Stimulated activated CD8-positive, alpha-beta memory T cell treated with anti-CD3 and anti-CD28 coated beads, Interleukin-4, amount 100 ng/mL, for 1 hour (primary cell): ENCODE results near the gene SMYD1.

ENCODE experiments used
- DNase-seq, 2 donors: peaks; one replicate each; pipeline ENCODE4 v3.0.0-alpha.2; 2020; ENCODE audit warnings: low read depth in 2 of 2, low spot score in 1 of 2

The SMYD1 gene

DNA sequence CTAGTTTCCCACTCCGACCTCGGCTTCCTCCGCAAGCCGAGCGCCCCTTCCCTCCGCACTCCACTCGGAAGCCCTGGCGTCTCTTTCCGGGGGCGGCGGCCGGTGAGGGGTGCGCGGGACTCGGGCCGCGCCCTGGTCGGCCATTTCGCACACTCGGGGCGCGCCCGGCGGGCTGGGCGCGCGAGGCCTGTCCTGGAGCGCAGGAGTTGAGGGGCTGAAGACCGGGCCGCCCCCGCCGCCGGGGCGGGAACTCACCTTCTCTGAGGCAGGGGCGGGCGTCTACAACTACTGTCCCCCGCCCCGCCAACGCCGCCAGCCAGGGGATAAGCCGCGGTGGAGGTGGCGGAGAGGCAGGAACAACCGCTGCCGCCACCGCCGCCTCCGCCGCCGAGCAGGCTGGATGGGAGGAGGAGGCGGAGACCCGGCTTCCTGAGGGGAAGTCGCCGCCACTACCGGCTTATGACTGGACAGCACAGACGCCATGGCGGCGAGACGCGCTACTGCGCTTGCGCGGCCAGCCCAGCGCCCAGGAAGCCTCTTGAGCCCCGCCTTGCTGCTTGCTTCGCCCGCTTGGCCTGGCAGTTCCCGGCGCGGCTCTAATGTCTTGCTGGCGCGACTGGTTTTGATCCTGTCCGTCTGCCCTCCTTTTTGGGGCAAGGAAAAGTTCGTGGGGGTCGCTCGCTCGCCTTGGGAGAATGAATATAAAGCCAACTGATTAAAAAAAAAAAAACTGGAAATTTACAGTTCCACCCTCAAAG, 12.1 kb upstream of the SMYD1 start, which contains the start of gene KRCC1:
Gene KRCC1 (minus strand): TSS at position 413 of the 758 bp plus-strand sequence. CDS start 27,220 bp downstream, outside the sequence.
- DNase-seq = peak; percentile 84 to 86

DNA sequence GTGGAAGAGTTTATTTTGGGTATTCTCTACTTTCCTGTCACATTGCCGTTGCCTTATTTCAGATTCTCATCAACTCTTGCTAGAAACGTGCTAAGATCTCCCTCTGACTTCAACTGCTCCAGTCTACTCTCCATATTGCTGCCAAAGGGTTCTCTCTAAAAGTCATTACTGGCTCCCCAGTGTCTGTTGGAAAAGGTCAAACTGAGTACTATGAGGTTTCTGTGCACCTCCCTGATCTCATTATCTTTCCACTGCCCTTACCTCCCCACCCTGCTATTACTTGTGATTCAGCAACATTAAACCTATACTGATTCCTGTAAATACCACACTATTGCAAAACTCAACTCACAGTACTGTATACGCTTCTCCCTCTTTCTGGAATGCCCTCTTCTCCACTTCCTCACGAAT, 10.2 kb upstream of the SMYD1 start:
- no peak for DNase-seq

DNA sequence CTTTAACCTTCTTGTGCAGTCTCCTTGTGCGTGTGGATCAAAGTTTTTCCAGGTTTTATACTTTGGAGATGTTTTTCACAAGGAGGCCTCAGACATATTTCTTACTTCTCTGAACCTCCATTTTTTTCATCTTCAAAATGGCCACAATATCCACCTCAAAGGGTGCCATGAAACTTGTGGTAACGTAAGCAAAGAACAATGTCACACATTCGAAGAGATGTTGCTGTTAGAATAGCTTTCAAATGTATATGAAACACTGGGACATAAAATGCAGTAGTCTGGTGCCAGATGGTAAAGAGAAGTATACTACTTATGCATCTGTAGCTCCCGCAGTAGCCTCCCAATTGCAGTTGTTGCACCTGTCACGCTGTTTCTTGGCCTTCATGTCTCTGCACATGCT, 9.4 kb upstream of the SMYD1 start:
- DNase-seq = no peak

DNA sequence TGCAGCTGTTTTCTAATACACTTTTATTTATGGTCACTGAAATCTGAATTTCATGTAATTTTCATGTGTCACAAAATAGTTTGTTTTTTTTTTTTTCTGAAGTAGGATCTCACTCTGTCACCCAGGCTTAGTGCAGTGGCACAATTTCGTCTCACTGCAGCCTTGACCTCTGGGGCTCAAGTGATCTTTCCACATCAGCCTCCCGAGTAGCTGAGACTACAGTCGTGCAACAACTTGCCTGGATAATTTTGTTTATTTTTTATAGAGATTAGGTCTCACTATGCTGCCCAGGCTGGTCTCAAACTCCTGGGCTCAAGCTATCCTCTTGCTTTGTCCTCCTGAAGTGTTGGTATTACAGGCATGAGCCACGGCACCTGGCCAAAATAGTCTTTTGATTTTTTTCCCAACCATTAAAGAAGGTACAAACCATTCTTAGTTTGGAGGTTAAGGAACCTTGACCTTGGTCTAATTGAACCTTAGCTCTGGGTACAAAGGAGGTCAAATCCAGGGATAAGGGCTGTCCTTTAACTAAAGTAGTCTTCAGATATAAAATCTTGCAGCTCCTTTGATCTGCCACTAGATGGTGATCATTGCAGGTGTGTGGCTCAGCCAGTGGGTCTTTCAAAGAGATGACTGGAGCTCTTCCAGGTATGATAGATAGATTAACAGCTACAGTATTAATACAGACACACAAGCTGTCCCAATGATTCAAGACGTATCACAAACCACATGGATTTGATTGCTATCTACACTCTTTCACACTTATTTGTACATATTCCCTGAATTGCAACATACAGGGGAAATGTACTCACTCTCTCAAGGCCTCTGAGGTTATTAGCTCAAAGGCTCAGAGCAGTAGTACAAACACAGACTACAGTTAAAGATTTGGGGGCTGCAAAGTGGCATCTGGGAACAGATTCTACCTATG, 7.4 kb upstream of the SMYD1 start:
- DNase-seq = no peak

DNA sequence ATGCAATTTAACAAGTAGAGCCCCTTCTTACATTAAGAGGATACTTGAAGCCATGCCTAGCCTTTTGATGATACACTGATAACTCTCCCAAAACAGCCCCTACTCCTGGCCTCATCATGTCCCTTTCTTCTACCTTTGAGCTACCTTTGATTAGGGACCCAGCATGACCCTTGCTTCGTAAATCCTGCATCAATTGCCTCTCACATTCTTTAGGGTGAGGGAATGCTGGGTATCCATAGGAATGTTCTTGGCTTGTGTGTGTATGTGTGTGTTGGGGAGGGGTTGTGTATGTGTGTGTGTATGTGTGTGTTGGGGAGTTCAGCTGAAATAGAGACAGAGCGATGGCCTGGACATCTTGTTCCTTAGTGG, 6.7 kb upstream of the SMYD1 start:
- no peak for DNase-seq

DNA sequence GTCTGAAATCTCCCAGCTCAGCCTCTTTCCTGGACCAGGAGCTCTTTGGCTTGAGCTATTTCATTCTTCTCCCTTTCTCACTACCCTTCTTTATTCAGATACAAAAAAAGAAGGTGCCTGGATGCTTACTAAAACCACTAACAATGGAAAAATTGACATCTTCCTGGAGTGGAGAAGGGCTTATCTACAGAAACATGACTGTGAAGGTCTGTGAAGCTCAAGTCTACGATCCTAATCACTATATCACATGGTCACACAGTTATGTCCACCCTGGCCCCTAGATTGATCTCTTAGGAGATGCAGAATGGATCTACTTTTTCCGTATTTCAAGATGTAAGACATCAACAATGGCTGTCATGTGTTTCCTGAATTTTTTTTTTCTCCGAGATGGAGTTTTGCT, 6.3 kb upstream of the SMYD1 start:
- no peak for DNase-seq

DNA sequence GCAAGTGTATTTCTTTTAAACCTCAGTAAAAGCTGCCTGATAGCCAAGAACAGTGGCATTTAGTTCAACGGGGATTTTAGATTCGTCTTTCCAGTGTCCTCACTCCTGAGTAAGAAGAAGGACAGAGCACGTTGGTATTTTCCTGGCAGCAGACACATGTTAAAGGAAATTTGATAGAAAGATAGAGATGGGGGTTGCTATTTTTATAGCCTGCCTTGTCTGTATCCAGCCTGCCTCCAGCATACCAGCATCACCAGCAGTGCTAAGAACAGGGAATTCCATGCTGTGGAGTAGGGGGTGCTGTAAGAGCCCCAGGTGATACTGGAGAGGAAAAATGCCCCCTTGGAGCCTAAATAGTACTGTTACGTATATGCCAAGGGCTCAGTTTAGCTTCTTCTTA, 1.1 kb upstream of the SMYD1 start:
- DNase-seq = no peak

GRCh38 chr2:88067189-88067588, 436 bp upstream of the SMYD1 start:
- no peak for DNase-seq

- DNase-seq = no peak
These were observed 419 bp downstream of the SMYD1 start for GRCh38 chr2:88068044-88068443.

- no peak for DNase-seq
These were observed 1.5 kb downstream of the SMYD1 start for GRCh38 chr2:88069117-88069516.

DNA sequence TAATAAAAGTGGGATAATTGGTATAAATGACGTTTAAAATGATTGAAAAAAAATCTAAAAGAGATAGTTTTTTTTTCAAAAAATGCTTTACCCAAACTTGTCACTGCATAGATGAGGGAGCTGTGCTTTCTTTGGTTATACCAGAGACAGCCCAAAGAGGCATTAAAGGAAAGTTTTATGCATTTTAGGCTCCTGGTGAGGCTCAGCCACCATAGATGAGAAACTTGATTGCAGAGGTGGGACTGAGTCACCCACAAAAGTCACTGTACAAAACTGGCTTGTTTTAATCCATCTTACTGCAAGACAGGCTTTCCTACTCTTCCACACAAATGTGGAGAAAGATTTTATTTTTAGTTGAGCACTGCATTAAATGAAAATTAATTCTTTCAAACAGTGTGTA, 2.4 kb downstream of the SMYD1 start:
- no peak for DNase-seq

- no peak for DNase-seq
These were observed 3.7 kb downstream of the SMYD1 start for GRCh38 chr2:88071365-88071764.

GRCh38 chr2:88074150-88074549, 6.5 kb downstream of the SMYD1 start:
- no peak for DNase-seq

DNA sequence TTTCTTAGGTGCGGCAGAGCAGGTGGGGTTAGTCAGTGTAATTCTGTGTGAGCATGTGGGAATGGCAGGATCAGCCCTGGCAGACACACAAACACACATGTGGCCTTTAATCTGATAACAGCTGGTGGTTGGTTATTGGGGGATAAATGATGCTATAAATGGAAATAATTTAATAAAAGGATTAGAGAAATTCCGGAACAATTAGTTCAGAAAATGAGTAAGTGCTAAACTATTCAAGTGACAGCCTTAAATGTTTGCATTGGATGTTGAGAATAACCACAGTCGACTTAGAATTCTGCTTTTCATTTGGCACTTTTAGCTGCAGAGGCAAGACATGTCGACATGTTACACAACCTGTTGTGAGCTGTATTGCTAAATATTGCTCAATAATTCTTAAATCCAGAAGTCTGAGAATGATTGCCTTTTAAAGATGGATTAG, 7.2 kb downstream of the SMYD1 start:
- no peak for DNase-seq

GRCh38 chr2:88077080-88077479, 9.5 kb downstream of the SMYD1 start:
- no peak for DNase-seq

DNA sequence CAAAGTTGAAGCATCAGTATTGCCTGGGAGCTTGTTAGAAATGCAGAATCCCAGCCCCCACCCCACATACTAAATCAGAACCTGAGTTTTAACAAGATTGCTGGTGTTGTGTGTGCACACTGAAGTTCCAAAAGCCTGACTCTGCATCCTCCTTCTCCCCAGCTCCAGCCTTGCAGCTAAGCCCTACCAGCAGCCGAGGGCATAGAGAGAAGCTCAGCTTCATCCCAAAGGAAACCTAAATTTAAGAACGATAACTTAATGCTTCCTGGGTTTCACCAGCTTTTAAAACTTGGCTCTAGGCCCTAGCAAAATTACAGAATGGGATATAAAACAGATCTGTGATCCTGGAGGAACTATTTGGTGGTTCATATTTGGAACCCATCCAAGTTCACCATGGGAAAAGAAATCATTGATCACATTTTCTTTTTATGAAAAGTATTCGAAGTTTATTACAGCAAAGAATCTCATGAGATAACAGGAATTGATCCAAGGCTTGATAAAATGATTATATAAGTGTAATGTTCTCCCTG, 11.1 kb downstream of the SMYD1 start:
- DNase-seq = no peak

DNA sequence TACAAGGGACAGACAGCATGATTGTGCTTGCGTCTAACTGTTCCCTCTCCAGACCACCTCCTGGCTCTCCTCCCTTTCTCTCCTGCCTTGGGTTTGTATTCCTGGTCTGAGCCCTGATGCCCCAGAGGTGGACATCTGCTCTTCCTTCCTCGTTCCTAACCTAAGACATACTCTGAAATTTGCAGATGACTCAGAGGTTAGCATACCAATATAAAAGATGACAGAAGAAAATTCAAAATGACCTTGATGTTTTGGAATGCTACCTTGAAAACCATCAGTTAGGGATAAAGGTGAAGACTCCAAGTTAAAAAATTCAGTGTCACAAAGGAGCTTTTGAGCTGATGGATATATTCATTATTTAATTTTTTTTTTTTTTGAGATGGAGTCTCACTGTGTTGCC, 12.9 kb downstream of the SMYD1 start:
- DNase-seq = no peak

DNA sequence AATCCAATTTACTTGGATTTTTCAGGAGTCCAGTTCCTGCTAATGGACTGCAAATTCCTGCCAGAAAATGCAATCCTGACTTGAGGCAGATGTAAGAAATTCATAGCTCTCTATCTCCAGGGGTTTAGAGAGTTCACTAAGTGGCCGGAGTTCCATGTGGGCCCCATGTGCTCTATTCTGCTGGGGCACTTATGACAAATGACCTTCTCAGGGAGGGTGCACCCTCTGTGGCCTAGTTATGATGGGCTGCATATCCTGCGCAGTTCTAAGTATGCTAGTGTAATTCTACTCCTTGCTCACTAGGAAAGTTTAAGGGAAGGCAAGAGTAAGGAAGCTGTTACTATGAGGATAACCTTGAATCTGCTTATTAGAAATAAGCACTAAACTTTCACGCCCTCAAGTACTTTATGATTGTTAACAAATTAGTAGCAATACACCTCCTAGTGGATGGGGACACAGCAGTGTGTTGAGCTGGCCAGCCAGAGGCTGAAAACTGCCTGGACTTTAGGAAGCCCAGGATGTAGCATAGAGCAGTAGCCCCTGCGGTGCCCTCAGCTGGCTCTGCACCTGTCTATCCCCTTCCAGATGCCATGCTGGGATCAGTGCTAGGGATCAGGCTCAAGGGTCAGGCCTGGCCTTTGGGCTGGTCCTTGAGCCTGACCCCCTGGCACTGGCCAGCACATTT, 14.4 kb downstream of the SMYD1 start:
- DNase-seq = no peak

DNA sequence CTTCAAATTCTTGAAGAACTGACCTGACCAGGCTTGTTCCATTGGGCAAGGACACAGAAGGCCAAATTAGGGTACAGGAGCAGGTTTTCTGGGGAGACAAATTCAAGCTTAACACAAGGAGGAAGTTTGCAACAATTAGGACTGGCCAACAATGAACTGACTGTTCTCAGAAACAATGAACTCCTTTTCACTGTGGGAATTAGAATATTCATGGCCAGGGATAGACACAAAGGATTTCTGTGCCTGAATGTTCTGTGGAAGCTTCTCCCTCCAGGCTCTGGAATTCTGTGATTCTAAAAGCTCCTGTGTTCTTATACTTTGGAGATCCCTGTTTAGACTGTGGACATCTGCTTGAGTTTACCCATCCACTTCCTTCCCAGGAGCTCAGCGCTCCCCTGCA, 15.2 kb downstream of the SMYD1 start:
- DNase-seq = no peak

- DNase-seq = no peak
These were observed 17.5 kb downstream of the SMYD1 start for GRCh38 chr2:88085099-88085498.

DNA sequence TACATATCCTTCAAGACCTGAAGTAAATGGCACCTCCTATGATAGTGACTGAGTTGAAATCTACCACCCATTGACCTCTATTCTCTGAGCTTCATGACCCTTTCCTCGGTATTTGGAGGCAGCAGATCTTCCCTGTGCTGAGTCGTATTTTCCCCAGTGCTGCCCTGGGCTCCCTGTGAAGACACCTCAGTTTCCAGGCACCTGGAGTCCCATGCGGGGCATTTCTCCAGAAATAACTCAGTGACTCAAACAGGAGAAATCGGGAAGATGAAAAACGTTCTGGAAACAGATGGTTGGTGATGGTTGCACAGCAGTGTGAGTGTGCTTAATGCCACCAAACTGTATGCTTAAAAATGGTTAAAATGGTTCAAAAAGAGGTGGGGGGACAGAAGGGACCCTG, 18.0 kb downstream of the SMYD1 start:
- no peak for DNase-seq
